Measurements from ENCODE around the gene ITIH6.
"Not testable (repeated sequence)": the region's sequence is repeated elsewhere in the genome, so short reads cannot be mapped to it uniquely, and the experiment has no call there.

Gene ITIH6

GRCh38 chrX:54807524-54808108, 9.6 kb upstream of the ITIH6 start, which contains the start of gene MAGED2:
TSS of gene MAGED2 (plus strand) at chrX:54807745. CDS start at chrX:54809332, 1,587 bp downstream.
- no peaks in the 10 kb centered on the region for H3K9me3 ChIP-seq (ENCODE audit: control insufficient read depth, insufficient read depth, low read length)
- H3K27ac ChIP-seq (ENCODE audit: low read length): no peak within 1 kb of the TSS
- H3K27me3 ChIP-seq (ENCODE audit: control insufficient read depth, insufficient read depth, low read length): no peaks in the 10 kb centered on the region
- no CpG with 5 or more reads among the region's 17 CpGs for WGBS (ENCODE audit: insufficient coverage, insufficient read length)
- peaks cover 19% of the 10 kb centered on the region; the same call in 1 of the 2 replicates for H3K36me3 ChIP-seq (ENCODE audit: control insufficient read depth, insufficient read depth, low read length)
- H3K4me3 ChIP-seq (ENCODE audit: low read length): peak within 1 kb of the TSS; percentile 57; the same call in 1 of the 2 replicates
- DNase-seq (ENCODE audit: low read depth, low spot score): no peak
- no peaks in the 10 kb centered on the region for H3K4me1 ChIP-seq (ENCODE audit: control insufficient read depth, insufficient read depth, low read length)

- WGBS (ENCODE audit: insufficient coverage, insufficient read length): no CpG with 5 or more reads among the region's 2 CpGs
- no peaks in the 10 kb centered on the region for H3K9me3 ChIP-seq (ENCODE audit: control insufficient read depth, insufficient read depth, low read length)
- no peak for DNase-seq (ENCODE audit: low read depth, low spot score)
- no peaks in the 10 kb centered on the region for H3K4me1 ChIP-seq (ENCODE audit: control insufficient read depth, insufficient read depth, low read length)
- H3K36me3 ChIP-seq (ENCODE audit: control insufficient read depth, insufficient read depth, low read length): no peaks in the 10 kb centered on the region
- H3K4me3 ChIP-seq (ENCODE audit: low read length): no peak overlapping the region
- H3K27ac ChIP-seq (ENCODE audit: low read length): no peak overlapping the region
- H3K27me3 ChIP-seq (ENCODE audit: control insufficient read depth, insufficient read depth, low read length): no peaks in the 10 kb centered on the region
Measured at GRCh38 chrX:54799046-54799445, 991 bp upstream of the ITIH6 start.

GRCh38 chrX:54794795-54795194, 3.3 kb downstream of the ITIH6 start:
- Histone ChIP-seq H3K27ac (ENCODE audit: low read length) (no peak overlapping the region), H3K27me3 (ENCODE audit: control insufficient read depth, insufficient read depth, low read length) (no peaks in the 10 kb centered on the region), H3K9me3 (ENCODE audit: control insufficient read depth, insufficient read depth, low read length) (no peaks in the 10 kb centered on the region), H3K4me1 (ENCODE audit: control insufficient read depth, insufficient read depth, low read length) (no peaks in the 10 kb centered on the region), H3K36me3 (ENCODE audit: control insufficient read depth, insufficient read depth, low read length) (no peaks in the 10 kb centered on the region), H3K4me3 (ENCODE audit: low read length) (no peak overlapping the region)
- WGBS (ENCODE audit: insufficient coverage, insufficient read length): no CpG with 5 or more reads among the region's 4 CpGs
- no peak for DNase-seq (ENCODE audit: low read depth, low spot score)

GRCh38 chrX:54794028-54794427, 4.0 kb downstream of the ITIH6 start:
- no CpG with 5 or more reads among the region's 1 CpG for WGBS (ENCODE audit: insufficient coverage, insufficient read length)
- no peak for DNase-seq (ENCODE audit: low read depth, low spot score)
- Histone ChIP-seq H3K36me3 (ENCODE audit: control insufficient read depth, insufficient read depth, low read length) (no peaks in the 10 kb centered on the region), H3K4me3 (ENCODE audit: low read length) (no peak overlapping the region), H3K4me1 (ENCODE audit: control insufficient read depth, insufficient read depth, low read length) (no peaks in the 10 kb centered on the region), H3K27ac (ENCODE audit: low read length) (no peak overlapping the region), H3K27me3 (ENCODE audit: control insufficient read depth, insufficient read depth, low read length) (no peaks in the 10 kb centered on the region), H3K9me3 (ENCODE audit: control insufficient read depth, insufficient read depth, low read length) (no peaks in the 10 kb centered on the region)

GRCh38 chrX:54789405-54789804, 8.7 kb downstream of the ITIH6 start:
- no CpG with 5 or more reads among the region's 5 CpGs for WGBS (ENCODE audit: insufficient coverage, insufficient read length)
- not testable (repeated sequence) for H3K9me3 ChIP-seq (ENCODE audit: control insufficient read depth, insufficient read depth, low read length); H3K27ac ChIP-seq (ENCODE audit: low read length); H3K4me3 ChIP-seq (ENCODE audit: low read length); H3K27me3 ChIP-seq (ENCODE audit: control insufficient read depth, insufficient read depth, low read length); H3K36me3 ChIP-seq (ENCODE audit: control insufficient read depth, insufficient read depth, low read length); H3K4me1 ChIP-seq (ENCODE audit: control insufficient read depth, insufficient read depth, low read length); DNase-seq (ENCODE audit: low read depth, low spot score)

GRCh38 chrX:54788446-54788845, 9.6 kb downstream of the ITIH6 start:
- Histone ChIP-seq H3K27me3 (ENCODE audit: control insufficient read depth, insufficient read depth, low read length) (no peaks in the 10 kb centered on the region), H3K9me3 (ENCODE audit: control insufficient read depth, insufficient read depth, low read length) (no peaks in the 10 kb centered on the region), H3K4me3 (ENCODE audit: low read length) (no peak overlapping the region), H3K27ac (ENCODE audit: low read length) (no peak overlapping the region), H3K4me1 (ENCODE audit: control insufficient read depth, insufficient read depth, low read length) (no peaks in the 10 kb centered on the region), H3K36me3 (ENCODE audit: control insufficient read depth, insufficient read depth, low read length) (no peaks in the 10 kb centered on the region)
- DNase-seq (ENCODE audit: low read depth, low spot score): no peak
- no CpG with 5 or more reads among the region's 9 CpGs for WGBS (ENCODE audit: insufficient coverage, insufficient read length)

GRCh38 chrX:54786967-54787366, 11.1 kb downstream of the ITIH6 start:
- no peak for DNase-seq (ENCODE audit: low read depth, low spot score)

GRCh38 chrX:54785901-54786300, 12.2 kb downstream of the ITIH6 start:
- Histone ChIP-seq H3K27me3 (ENCODE audit: control insufficient read depth, insufficient read depth, low read length) (no peaks in the 10 kb centered on the region), H3K4me1 (ENCODE audit: control insufficient read depth, insufficient read depth, low read length) (no peaks in the 10 kb centered on the region), H3K4me3 (ENCODE audit: low read length) (no peak overlapping the region), H3K36me3 (ENCODE audit: control insufficient read depth, insufficient read depth, low read length) (no peaks in the 10 kb centered on the region), H3K9me3 (ENCODE audit: control insufficient read depth, insufficient read depth, low read length) (no peaks in the 10 kb centered on the region), H3K27ac (ENCODE audit: low read length) (no peak overlapping the region)
- no peak for DNase-seq (ENCODE audit: low read depth, low spot score)
- no CpG with 5 or more reads among the region's 4 CpGs for WGBS (ENCODE audit: insufficient coverage, insufficient read length)

More at GRCh38 chrX:54786967-54787366, 11.1 kb downstream of the ITIH6 start:
- H3K4me3 ChIP-seq (ENCODE audit: low read length): no peak overlapping the region
- H3K4me1 ChIP-seq (ENCODE audit: control insufficient read depth, insufficient read depth, low read length): no peaks in the 10 kb centered on the region
- WGBS (ENCODE audit: insufficient coverage, insufficient read length): no CpG with 5 or more reads among the region's 2 CpGs
- no peak overlapping the region for H3K27ac ChIP-seq (ENCODE audit: low read length)
- no peaks in the 10 kb centered on the region for H3K36me3 ChIP-seq (ENCODE audit: control insufficient read depth, insufficient read depth, low read length)
- no peaks in the 10 kb centered on the region for H3K27me3 ChIP-seq (ENCODE audit: control insufficient read depth, insufficient read depth, low read length)
- H3K9me3 ChIP-seq (ENCODE audit: control insufficient read depth, insufficient read depth, low read length): no peaks in the 10 kb centered on the region

GRCh38 chrX:54776987-54777672, 20.9 kb downstream of the ITIH6 start:
- Histone ChIP-seq H3K27me3 (ENCODE audit: control insufficient read depth, insufficient read depth, low read length) (no peaks in the 10 kb centered on the region), H3K4me1 (ENCODE audit: control insufficient read depth, insufficient read depth, low read length) (peaks cover 3% of the 10 kb centered on the region; the same call in 1 of the 2 replicates), H3K4me3 (ENCODE audit: low read length) (no peak overlapping the region), H3K27ac (ENCODE audit: low read length) (no peak overlapping the region), H3K36me3 (ENCODE audit: control insufficient read depth, insufficient read depth, low read length) (no peaks in the 10 kb centered on the region), H3K9me3 (ENCODE audit: control insufficient read depth, insufficient read depth, low read length) (no peaks in the 10 kb centered on the region)
- DNase-seq (ENCODE audit: low read depth, low spot score): no peak
- no CpG with 5 or more reads among the region's 6 CpGs for WGBS (ENCODE audit: insufficient coverage, insufficient read length)

GRCh38 chrX:54776061-54776460, 22.0 kb downstream of the ITIH6 start:
- H3K4me1 ChIP-seq (ENCODE audit: control insufficient read depth, insufficient read depth, low read length): peaks cover 3% of the 10 kb centered on the region; the same call in 1 of the 2 replicates
- no peaks in the 10 kb centered on the region for H3K9me3 ChIP-seq (ENCODE audit: control insufficient read depth, insufficient read depth, low read length)
- no peaks in the 10 kb centered on the region for H3K27me3 ChIP-seq (ENCODE audit: control insufficient read depth, insufficient read depth, low read length)
- no peak overlapping the region for H3K27ac ChIP-seq (ENCODE audit: low read length)
- no peak for DNase-seq (ENCODE audit: low read depth, low spot score)
- no CpG with 5 or more reads among the region's 6 CpGs for WGBS (ENCODE audit: insufficient coverage, insufficient read length)
- H3K4me3 ChIP-seq (ENCODE audit: low read length): no peak overlapping the region
- H3K36me3 ChIP-seq (ENCODE audit: control insufficient read depth, insufficient read depth, low read length): no peaks in the 10 kb centered on the region
